HL-60/S4 treated with phorbol 12-myristate 13-acetate at 8.2 ng/mL for 4 days and 3 days (cell line): ENCODE data around the gene C1orf94.

ENCODE experiments used
- in situ Hi-C: fragments of 300-500 bp; cut with MboI; formaldehyde crosslinking; loops from 2 replicates; pipeline ENCODE4 v1.15.0; 2022; ENCODE audit warnings: low sequenced_read_pairs

Gene C1orf94, protein sequence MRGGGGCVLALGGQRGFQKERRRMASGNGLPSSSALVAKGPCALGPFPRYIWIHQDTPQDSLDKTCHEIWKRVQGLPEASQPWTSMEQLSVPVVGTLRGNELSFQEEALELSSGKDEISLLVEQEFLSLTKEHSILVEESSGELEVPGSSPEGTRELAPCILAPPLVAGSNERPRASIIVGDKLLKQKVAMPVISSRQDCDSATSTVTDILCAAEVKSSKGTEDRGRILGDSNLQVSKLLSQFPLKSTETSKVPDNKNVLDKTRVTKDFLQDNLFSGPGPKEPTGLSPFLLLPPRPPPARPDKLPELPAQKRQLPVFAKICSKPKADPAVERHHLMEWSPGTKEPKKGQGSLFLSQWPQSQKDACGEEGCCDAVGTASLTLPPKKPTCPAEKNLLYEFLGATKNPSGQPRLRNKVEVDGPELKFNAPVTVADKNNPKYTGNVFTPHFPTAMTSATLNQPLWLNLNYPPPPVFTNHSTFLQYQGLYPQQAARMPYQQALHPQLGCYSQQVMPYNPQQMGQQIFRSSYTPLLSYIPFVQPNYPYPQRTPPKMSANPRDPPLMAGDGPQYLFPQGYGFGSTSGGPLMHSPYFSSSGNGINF

DNA sequence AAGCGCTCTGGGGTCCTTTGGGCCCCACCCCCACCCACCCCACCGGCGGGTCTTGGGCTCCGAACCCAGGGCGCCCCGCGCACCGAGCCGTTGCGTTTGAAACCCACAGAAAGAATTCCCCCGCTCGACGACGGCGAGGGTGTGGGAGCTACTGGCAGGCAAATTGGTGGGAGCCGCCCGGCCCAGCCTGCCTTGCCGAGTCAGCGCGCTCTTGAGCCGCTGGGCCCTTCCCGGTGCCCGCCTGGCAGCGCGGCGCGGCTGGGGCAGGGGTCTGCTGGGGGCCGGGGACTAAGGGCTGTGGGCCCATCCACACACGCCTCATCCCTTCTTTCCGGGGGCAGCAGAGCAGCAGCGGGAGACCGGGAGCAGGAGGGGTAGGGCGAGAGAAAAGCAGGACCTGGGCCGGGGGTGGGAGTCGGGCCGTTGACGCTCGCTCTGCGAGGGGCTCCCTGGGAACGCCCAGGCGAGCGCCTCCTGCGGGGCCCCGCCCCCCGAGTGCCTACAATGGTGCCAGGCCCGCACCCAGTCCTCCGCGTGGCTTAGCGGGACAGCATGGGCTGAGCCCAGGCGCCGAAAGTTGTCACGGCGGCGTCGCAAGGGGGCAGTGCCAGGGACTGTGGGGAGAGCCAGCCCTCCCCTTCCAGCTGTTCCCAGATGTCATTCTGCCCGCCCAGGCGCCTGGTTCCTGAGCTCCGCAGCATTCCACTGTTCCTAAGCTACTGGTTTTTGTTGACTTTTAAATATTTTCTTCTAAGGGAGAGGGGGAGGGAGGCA is at the start of gene C1orf94:
TSS of gene C1orf94 (plus strand) at position 78 of the 774 bp plus-strand sequence. CDS start 883 bp downstream, outside the sequence.
- in situ Hi-C loops = no loop called here

DNA sequence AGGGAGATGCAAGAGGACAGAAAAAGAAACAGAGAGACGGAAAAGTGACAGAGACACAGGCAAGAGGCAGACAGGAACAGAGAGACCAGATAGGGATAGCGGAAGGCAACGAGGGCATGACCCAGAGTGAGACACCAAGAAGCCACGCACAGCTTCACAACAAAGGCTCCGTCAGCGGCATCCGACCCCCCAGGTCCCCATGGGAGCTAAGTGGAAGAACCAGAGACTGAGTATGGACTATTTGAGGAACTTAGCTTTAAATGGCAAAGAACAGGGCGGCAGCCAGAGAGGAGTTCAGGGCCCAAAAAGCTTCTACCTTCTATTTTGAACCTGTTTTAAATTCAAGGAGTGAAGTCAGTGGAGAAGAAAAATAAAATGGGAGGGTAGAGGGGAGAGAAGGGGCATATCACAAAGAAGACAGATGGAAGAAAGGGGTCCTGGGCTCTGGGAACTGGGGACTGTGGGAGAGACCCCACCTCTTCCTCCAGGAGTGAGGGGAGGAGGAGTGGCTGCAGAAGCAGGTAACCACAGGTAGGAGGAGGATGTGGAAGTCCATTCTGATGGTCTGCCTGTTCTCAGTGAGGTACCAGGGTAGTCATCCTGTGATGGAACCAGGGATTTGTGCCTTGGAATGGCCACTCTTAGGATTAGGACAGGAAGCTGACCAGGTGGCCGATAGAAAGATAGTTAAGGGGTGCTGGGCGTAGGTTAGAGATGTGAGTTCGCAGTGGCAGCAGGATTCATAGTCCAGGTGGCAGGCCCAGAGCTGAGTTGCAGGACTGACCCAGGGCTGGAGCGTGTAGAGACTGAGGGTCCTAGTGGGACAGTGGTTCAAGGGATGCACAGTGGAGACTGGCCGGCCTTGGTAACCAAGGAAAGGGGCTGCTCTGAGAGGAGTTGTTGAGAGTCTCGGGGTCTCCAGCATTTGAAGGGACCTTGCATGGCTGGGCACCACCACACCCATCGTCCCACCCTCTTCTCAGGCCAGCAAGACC is 49.4 kb upstream of the C1orf94 start:
- in situ Hi-C loops = no loop called here

DNA sequence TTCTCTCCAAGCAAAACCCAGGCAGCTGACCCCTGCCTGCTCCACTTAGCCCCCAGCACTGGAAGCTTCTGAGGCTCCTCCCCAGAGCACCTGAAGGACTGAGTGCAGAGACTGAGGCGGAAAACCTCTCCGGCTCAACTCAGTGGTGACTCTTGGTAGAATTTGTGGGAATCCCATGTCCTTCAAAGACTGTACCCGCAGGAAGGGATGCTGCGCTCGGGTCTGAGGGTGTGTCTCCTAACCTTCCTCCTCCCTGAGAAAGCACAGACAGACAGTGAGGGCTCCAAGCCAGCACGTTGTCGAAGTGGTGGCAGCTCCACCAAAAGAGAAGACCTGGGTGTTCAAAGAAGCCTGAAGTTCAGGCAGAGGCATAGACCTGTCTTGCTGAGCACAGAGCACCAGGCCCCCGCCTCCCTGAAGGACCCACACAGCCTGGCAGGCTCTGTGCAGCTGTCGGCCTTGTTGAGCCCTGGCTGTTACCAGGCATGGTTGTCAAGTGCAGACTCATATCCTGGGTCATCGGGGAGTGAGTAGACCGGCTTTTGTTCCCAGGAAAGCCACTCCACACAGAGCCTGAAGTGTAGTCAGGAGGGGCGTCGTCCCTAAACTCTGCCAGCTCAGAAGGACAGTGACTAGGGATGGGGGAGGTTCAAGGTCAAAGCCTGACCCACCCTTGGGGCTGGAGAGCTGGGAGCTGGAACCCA is 48.4 kb upstream of the C1orf94 start:
- in situ Hi-C loops = no loop called here

DNA sequence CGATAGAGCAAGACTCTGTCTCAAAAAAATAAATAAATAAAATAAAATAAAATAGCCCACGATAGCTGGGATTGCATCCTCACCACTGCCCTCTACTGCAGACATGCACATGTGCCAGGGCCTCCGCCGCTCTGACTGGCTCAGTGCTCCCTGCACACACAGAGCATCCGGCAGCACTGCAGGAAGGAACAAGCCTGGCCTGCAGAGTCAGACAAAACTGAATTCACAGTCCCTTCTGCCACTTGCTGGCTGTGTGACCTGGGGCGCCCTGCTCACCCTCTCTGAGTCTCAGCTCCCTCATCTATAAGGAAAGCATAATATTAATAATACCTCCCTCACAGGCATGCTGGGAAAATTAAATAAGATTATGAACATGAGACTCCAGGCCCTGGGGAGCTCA is 47.1 kb upstream of the C1orf94 start:
- in situ Hi-C loops = no loop called here

DNA sequence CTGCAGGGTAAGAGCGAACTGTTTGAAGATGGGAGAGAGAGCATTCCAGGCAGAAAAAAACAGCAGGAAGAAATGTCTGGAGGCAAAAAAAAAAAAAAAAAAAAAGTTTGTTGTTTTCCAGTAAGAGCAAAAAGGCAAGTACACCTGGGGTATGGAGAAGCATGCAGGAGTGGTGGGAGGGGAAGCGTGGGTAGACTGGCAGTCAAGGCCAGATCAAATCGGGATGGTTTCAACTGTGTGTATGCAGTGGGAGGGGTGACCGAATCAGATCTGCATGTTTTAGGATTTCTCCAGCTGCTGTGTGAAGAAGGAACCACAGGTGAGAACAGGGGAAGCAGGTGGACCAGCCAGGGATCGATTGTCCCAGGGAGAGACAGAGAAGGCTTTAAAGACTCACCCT is 46.4 kb upstream of the C1orf94 start:
- in situ Hi-C loops = no loop called here

DNA sequence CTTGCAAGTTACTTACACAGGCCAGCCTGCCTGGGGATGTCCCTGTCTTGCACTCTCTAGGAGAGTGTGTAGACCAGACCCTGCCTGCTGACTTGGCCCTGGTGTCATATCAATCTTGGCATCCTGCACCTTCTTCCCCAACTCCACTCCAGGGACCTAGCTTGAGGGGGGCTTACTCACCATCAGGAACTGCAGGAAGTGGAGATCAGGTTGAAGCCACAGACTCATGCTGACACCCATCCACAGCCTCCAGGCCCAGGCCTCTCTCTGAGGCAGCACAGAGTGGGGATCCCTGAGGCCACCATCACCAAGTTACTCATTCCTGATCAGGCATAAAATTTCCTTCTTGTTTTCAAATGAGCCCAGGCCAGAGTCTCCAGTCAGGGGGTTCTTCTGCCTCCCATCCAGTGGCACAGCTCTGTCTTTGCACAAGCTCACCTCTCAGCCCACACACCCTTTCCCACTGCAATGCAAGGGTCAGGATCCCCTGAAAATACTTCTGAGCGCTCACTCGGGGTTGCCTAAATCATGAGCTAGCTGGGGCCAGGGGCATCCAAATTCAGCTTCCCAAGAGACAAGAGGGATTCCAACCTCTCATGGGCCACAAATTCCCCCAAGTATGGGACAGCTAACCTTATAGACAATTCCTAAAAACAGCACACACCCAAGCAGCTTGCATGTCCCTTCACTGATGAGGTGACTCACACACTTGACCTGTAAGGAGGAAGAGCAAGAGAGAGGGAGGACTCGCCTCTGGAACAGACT is 45.1 kb upstream of the C1orf94 start:
- in situ Hi-C loops = no loop called here

DNA sequence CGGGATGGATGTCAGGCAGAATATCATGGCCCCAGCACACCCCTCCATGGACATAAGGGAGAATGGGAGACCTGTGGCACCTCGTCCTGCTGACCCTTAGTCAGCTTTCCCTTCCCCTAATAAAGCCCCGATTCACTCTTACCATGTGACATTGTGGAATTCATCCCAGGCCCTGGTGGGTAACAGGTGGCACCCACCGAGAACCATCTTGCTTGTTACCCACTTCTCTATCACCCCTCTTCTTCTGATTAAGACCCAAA is 44.6 kb upstream of the C1orf94 start:
- in situ Hi-C loops = no loop called here

DNA sequence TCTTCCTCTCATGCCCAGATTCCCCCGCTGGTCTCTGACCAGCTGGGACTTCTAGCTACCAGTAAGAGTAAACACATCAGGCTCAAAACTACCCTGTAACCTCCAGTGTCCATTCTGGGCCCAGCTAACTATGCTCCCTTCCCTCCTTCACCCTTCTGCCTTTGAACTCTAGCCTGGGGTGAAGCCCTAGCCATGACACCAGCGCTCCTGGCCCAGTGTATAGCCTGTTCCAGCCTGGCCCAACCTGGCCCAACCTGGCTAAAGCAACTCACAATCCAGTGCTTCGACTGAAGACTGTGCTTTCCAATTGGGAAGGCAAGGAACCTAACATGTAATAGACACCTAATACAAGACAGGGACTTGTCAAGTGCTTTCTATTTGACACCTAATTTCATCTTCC is 39.3 kb upstream of the C1orf94 start:
- in situ Hi-C loops = no loop called here

DNA sequence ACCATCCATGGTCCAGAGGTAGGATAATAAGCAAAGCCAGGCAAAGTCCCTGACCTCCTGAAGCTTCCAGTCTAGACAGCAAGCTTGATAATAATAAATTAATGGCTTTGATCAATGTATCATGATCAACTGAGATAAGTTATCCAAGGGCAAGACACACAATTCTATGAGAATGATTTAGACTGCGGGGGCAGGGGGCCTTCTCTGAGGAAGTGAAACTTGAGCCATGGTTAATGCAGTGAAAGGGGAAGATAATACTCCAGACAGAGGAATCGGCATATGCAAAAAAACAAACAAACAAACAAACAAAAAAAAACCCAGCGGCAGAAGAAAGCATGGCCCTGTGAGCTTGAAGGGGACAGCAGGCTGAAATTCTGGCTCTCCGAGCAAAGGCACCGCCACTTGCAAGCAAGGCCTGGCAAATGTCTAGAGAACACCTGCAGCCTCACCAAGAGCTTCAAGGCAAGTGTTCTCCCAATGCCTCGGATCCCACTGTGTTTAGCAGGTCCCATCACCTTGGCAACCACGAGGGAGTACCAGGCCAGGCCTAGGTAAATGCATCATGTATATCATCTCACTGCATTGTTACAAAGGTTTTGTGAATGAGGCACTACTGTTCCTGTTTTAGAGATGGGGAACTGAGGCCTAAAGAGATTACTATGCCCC is 36.6 kb upstream of the C1orf94 start:
- in situ Hi-C loops = no loop called here

DNA sequence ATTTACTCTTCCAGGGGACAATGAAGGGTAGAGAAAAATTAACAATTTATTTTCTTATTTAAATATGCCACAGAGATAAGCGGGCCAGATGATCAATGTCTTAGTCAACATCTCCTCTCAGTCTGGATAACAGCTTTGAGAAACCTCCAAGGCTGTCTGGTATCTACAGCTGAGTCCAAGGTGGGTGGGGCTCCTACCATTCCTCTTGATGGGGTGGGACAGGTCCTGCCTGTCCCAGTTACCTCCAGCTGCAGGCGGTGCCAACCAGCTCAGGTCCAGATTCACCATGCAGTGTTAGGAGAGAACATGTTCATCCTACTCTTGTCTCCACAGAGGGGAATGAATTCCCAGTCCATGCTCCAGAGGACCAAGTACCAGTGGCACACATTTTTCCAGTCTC is 32.7 kb upstream of the C1orf94 start:
- in situ Hi-C loops = no loop called here

DNA sequence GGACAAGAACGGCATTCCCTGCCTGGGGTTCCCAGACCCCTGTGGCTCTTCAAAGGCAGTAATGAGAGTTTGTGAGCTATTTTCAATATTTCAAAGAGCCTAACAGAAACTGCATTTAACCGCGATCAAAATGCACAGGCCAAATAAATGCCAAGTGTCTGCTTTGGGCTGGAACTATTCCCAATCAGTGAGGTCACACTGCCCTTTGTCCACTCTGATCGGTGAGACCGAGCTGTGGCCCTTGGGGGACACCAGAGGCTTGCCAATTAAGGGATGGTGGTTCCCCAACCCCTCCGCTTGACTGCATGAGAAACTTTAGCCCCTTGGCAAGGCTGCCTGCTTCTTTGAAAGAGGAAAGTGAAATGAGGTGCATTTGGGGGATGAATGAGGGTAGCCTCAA is 31.9 kb upstream of the C1orf94 start:
- in situ Hi-C loops = no loop called here

DNA sequence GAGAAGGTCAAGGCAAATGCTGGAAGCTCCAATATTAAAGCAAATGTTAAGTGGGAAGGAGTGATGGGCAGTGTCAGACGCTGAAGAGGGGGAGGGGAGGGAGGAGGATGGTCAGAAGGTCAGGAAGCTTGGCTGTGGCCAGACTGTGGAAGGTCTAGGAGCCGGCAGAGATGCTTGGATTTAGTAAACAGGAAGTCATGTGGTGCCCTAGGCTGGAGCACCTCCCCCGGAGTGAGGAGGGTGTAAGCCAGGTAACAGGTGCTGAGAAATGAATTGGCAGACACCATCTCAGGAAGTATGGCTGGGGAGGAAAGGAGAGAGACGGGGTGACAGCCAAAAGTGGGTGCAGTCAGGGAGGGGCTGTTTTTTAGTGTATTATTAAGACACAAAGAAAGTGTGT is 29.4 kb upstream of the C1orf94 start:
- in situ Hi-C loops = no loop called here

DNA sequence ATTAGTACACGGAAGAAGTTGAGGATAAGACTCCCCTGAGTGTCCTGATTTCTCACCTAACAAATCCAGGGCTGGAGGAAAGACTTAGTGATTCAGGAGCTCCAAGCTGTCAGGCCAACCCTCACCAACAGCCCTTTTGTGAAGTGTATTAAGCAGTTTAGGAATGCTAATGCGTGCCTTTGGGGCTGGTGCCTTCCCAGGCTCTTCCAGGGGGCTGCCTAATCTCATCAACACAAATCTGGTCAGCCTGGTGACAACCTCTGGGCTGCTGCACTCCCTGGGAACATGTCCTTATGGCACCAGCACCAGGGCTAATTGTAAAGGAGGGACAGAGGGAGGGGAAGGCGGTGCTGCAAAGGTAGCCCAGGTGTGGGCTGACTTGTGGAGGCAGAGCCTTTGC is 27.2 kb upstream of the C1orf94 start:
- in situ Hi-C loops = no loop called here

DNA sequence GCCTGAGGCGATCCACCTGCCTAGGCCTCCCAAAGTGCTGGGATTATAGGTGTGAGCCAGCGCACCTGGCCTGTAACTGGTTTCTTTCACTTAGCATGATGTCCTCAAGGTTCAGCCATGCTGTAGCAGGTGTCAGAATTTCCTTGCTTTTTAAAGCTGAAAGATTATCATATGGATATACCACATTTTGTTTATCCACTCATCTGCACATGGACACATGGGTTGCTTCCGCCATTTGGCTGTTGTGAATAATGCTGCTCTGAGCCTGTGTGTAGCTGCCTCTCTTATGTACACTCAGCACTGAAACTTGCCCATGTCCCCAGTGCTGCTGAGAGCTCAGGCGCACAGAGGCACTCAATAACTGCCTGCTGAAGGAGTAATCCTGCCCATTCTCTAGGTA is 23.5 kb upstream of the C1orf94 start:
- in situ Hi-C loops = no loop called here

DNA sequence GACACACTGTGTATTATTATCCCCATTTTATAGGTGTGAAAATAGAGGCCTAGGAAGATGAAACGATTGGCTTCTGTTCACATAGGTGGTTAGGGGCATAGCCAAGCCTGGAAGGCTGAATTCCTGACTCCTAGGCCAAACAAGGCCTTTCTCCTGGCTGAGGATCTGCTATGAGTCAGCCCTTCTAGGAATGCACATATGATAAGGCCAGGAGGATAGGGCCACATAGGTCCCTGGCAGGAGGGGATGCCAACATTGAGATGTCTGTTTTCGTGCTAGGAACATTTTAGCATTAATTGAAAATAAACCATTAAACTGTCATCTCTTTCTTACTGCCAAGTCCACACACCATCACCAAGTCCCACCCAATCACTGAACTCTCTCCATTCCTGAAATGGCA is 20.8 kb upstream of the C1orf94 start:
- in situ Hi-C loops = no loop called here

DNA sequence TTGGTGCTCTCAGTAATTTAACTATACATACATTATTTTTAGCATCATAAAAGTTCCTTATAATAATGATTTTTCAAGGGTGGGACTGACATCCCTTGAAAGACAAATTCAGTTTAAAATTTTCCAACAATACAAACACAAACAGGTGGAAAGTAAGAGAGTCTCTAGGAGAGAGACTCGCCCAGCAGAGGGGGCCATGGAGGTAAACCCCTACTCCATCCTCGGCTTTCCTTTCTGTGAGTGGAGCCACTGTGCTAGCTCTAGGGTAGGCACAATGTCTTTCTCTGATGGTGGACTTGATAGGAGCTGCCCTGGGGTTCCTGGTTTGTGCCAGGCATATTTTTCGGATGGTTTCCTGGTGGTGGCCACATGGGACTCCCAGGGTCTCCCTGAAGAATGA is 20.0 kb upstream of the C1orf94 start:
- in situ Hi-C loops = no loop called here

DNA sequence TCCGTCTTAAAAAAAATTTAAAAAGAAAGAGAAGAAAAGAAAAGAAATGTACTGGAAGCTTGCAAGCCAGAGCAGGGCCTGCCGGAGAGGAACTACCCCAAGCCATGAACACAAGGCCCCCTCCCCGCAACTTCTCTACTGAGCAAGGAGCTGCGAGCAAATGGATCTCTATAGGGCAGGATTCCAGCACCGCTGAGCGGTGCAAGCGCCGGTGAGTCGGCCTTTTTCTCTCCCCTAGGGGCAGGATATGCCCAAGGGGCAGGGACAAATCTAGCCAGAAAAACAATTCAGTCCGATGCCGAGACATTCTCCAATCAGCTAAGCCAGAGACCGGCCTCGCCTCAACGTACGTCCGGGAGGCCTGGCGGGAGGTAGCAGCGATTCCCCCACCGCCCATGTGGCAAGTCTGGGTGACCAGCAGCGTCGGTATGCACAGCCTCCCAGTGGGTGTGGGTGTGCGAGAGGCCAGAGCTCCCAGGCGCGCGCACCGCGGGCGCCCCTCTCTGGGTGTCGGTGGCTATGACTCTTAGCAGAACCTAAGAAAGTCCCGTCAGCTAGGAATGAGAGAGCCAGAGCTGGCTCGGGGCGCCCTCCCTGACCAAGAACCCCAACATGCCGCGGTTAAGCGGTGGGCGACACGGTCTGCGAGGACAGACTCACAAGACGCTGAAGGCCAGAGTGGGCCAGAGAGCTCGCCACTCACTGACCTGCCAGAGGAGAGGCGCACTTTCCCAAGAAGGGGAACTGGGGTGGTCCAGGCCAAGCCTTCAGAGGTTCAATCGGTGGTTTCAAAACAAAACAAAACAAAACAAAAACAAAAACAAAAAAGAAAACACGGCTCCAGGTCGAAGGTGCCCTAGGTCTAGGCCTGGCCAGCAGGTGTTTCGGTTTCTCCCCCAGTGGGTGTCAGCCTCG is 13.6 kb upstream of the C1orf94 start:
- in situ Hi-C loops = no loop called here
